H1 (cell line): ENCODE measurements around the gene PTPRG. TPM values are rescaled to one million over a fixed set of nuclear protein-coding genes. Genes with fewer than 3 reads are reported as not detected.

Experiments used
- CTCF ChIA-PET: fragments of 300-600 bp; sonication (Branson Sonifier 250); formaldehyde crosslinking; loops from one replicate; lab custom pipeline; 2021; ENCODE audit not compliant: partially characterized antibody; lab: Charles Lee
- POLR2A ChIA-PET: fragments of 300-600 bp; sonication (Branson Sonifier 250); formaldehyde crosslinking; loops from one replicate; lab custom pipeline; 2021; ENCODE audit warnings: inconsistent platforms; ENCODE audit not compliant: partially characterized antibody; lab: Charles Lee
- DNase-seq, 2 experiments: peaks; one replicate each; pipeline versions ENCODE4 v3.0.0 to v3.0.0-alpha.2; 2010 to 2022; ENCODE audit warnings: low spot score in 2 of 2, low read depth in 1 of 2, mixed read lengths in 1 of 2
- FAIRE-seq: peaks from 2 replicates; lab custom pipeline; 2011; peaks lifted over from hg19 to GRCh38; lab: Jason Lieb, UNC
- H2AFZ ChIP-seq: 2 replicates; pipeline ENCODE4 v1.8.1; 2012; ENCODE audit warnings: low read length, inconsistent platforms
- H2AK5ac ChIP-seq: 2 replicates; pipeline ENCODE4 v1.6.1; 2013; ENCODE audit warnings: low read depth, low read length
- H2BK120ac ChIP-seq: replicated peaks from 2 replicates; pipeline ENCODE3; 2013; ENCODE audit warnings: low read depth, low read length, inconsistent platforms
- H2BK12ac ChIP-seq: 2 replicates; pipeline ENCODE4 v1.6.1; 2013; ENCODE audit warnings: low read depth, low read length
- H2BK15ac ChIP-seq: 2 replicates; pipeline ENCODE4 v1.6.1; 2013; ENCODE audit warnings: low read length
- H2BK20ac ChIP-seq: 2 replicates; pipeline ENCODE4 v1.6.1; 2013; ENCODE audit warnings: low read length
- H2BK5ac ChIP-seq: 2 replicates; pipeline ENCODE4 v1.6.1; 2013; ENCODE audit warnings: low read depth, low read length
- H3K14ac ChIP-seq: 2 replicates; pipeline ENCODE4 v1.6.1; 2013; ENCODE audit warnings: inconsistent platforms; ENCODE audit not compliant: insufficient read length
- H3K18ac ChIP-seq: 2 replicates; pipeline ENCODE4 v1.6.1; 2013; ENCODE audit warnings: low read length; ENCODE audit errors: extremely low read depth
- H3K23ac ChIP-seq: 2 replicates; pipeline ENCODE4 v1.6.1; 2013; ENCODE audit warnings: inconsistent platforms; ENCODE audit not compliant: insufficient read length
- H3K23me2 ChIP-seq: 2 replicates; pipeline ENCODE4 v1.6.1; 2013; ENCODE audit warnings: low read depth, low read length
- H3K27ac ChIP-seq: 2 replicates; pipeline ENCODE4 v1.6.1; 2011; ENCODE audit warnings: low read depth, low read length, inconsistent platforms
- H3K27me3 ChIP-seq, 4 experiments: replicated peaks in 1 of 4; 1 replicate in 1 of 4; 2 replicates in 3 of 4; pipeline versions ENCODE4 v1.6.1 to v1.8.1; 2011 to 2013; ENCODE audit warnings: low read length in 3 of 4, mild to moderate bottlenecking in 3 of 4, inconsistent platforms in 2 of 4, mixed read lengths in 2 of 4, moderate library complexity in 1 of 4; ENCODE audit not compliant: control insufficient read depth in 3 of 4, insufficient read depth in 3 of 4; ENCODE audit errors: extremely low read depth in 1 of 4
- H3K36me3 ChIP-seq, 4 experiments: 2 replicates each; pipeline versions ENCODE4 v1.6.1 to v1.8.1; 2011 to 2013; ENCODE audit warnings: mild to moderate bottlenecking in 4 of 4, low read length in 3 of 4, moderate library complexity in 2 of 4, control low read depth in 1 of 4, inconsistent platforms in 1 of 4; ENCODE audit not compliant: insufficient read depth in 4 of 4, control insufficient read depth in 2 of 4
- H3K4ac ChIP-seq: replicated peaks from 2 replicates; pipeline ENCODE3; 2013; ENCODE audit warnings: low read length, low read depth, mixed read lengths, inconsistent platforms; ENCODE audit not compliant: insufficient read length
- H3K4me1 ChIP-seq, 4 experiments: replicated peaks in 1 of 4; 1 replicate in 1 of 4; 2 replicates in 3 of 4; pipeline versions ENCODE4 v1.6.1 to v1.8.1; 2011 to 2013; ENCODE audit warnings: low read length in 3 of 4, inconsistent platforms in 2 of 4, mixed read lengths in 1 of 4; ENCODE audit not compliant: insufficient read depth in 4 of 4, control insufficient read depth in 3 of 4
- H3K4me2 ChIP-seq, 2 experiments: 2 replicates each; pipeline versions ENCODE4 v1.6.1 to v1.8.1; 2011 to 2013; ENCODE audit warnings: low read depth in 2 of 2, low read length in 2 of 2, control low read depth in 1 of 2, inconsistent platforms in 1 of 2, mild to moderate bottlenecking in 1 of 2; ENCODE audit not compliant: insufficient read depth in 1 of 2
- H3K4me3 ChIP-seq, 4 experiments: fragments of 200-600, 300-600 bp in 1 of 4; sonication (generic), shearing (Covaris generic), sonication (Bioruptor Twin) in 1 of 4; 2 replicates each; pipeline versions ENCODE4 v1.5.1 to v1.8.1; 2011 to 2016; ENCODE audit warnings: low read length in 4 of 4, low read depth in 3 of 4, control low read depth in 2 of 4, inconsistent platforms in 2 of 4, mild to moderate bottlenecking in 2 of 4, mixed read lengths in 1 of 4, moderate library complexity in 1 of 4; ENCODE audit not compliant: insufficient read depth in 2 of 4; ENCODE audit errors: extremely low read depth in 1 of 4
- H3K56ac ChIP-seq: replicated peaks from 2 replicates; pipeline ENCODE3; 2013; ENCODE audit warnings: low read depth, mild to moderate bottlenecking, mixed read lengths, low read length, inconsistent platforms; ENCODE audit not compliant: insufficient read length
- H3K79me1 ChIP-seq: 2 replicates; pipeline ENCODE4 v1.6.1; 2013; ENCODE audit warnings: low read depth, low read length, control low read depth
- H3K79me2 ChIP-seq, 2 experiments: 2 replicates each; pipeline versions ENCODE4 v1.6.1 to v1.8.1; 2012 to 2013; ENCODE audit warnings: low read length in 2 of 2, mild to moderate bottlenecking in 2 of 2, inconsistent platforms in 1 of 2; ENCODE audit not compliant: insufficient read depth in 2 of 2, control insufficient read depth in 1 of 2
- H3K9ac ChIP-seq, 4 experiments: replicated peaks in 1 of 4; 1 replicate in 1 of 4; 2 replicates in 3 of 4; pipeline versions ENCODE4 v1.6.1 to v1.8.1; 2011 to 2013; ENCODE audit warnings: low read depth in 3 of 4, low read length in 3 of 4, control low read depth in 2 of 4, mild to moderate bottlenecking in 2 of 4, moderate library complexity in 2 of 4, inconsistent platforms in 1 of 4; ENCODE audit errors: extremely low read depth in 1 of 4
- H3K9me3 ChIP-seq, 2 experiments: 2 replicates each; pipeline versions ENCODE4 v1.6.1 to v1.8.1; 2012 to 2013; ENCODE audit warnings: mild to moderate bottlenecking in 2 of 2, moderate library complexity in 2 of 2, control low read depth in 1 of 2, inconsistent platforms in 1 of 2, low read depth in 1 of 2, low read length in 1 of 2, mixed read lengths in 1 of 2; ENCODE audit not compliant: insufficient read depth in 2 of 2
- H4K20me1 ChIP-seq, 2 experiments: replicated peaks in 1 of 2; 2 replicates each; pipeline versions ENCODE3 to v1.8.1; 2011 to 2013; ENCODE audit warnings: inconsistent platforms in 2 of 2, low read length in 2 of 2, mild to moderate bottlenecking in 1 of 2; ENCODE audit not compliant: insufficient read depth in 2 of 2, control insufficient read depth in 1 of 2
- H4K5ac ChIP-seq: 2 replicates; pipeline ENCODE4 v1.6.1; 2013; ENCODE audit warnings: low read length, low read depth, mixed read lengths, inconsistent platforms; ENCODE audit not compliant: insufficient read length
- H4K8ac ChIP-seq: 2 replicates; pipeline ENCODE4 v1.8.0; 2013; ENCODE audit warnings: mild to moderate bottlenecking, moderate library complexity, low read length, inconsistent platforms; ENCODE audit not compliant: insufficient read depth; ENCODE audit errors: extremely low read depth
- H4K91ac ChIP-seq: replicated peaks from 2 replicates; pipeline ENCODE3; 2013; ENCODE audit warnings: low read length, mixed read lengths, inconsistent platforms; ENCODE audit not compliant: insufficient read length
- ASH2L ChIP-seq: fragments of 200-600, 300-600 bp; sonication (generic); IDR thresholded peaks from one replicate; pipeline ENCODE4 v1.7.1; 2017; ENCODE audit warnings: low read length
- BACH1 ChIP-seq: IDR thresholded peaks from 2 replicates; pipeline ENCODE4 v1.6.1; 2012; ENCODE audit warnings: low read length, improper control_type of control experiment
- EP300 ChIP-seq, 2 experiments: IDR thresholded peaks; 1 replicate in 1 of 2; 2 replicates in 1 of 2; pipeline ENCODE4 v1.6.1; 2011 to 2012; ENCODE audit warnings: low read depth in 2 of 2, low read length in 2 of 2, mild to moderate bottlenecking in 2 of 2, borderline replicate concordance in 1 of 2, inconsistent platforms in 1 of 2, moderate library complexity in 1 of 2
- HDAC2 ChIP-seq, 2 experiments: fragments of 300-600 bp in 1 of 2; sonication (generic) in 1 of 2; IDR thresholded peaks; 2 replicates each; pipeline ENCODE4 v1.6.1; 2011 to 2012; ENCODE audit warnings: low read depth in 2 of 2, low read length in 2 of 2, mild to moderate bottlenecking in 2 of 2, moderate library complexity in 2 of 2, borderline replicate concordance in 1 of 2, inconsistent platforms in 1 of 2
- JUND ChIP-seq: IDR thresholded peaks from 2 replicates; pipeline ENCODE4 v1.6.1; 2011; ENCODE audit warnings: mild to moderate bottlenecking, improper control_type of control experiment, low read length
- KDM4A ChIP-seq: IDR thresholded peaks from one replicate; pipeline ENCODE4 v1.7.1; 2012; ENCODE audit warnings: low read depth, mild to moderate bottlenecking, moderate library complexity, low read length, inconsistent platforms; ENCODE audit not compliant: severe bottlenecking
- NRF1 ChIP-seq: IDR thresholded peaks from 2 replicates; pipeline ENCODE4 v1.6.1; 2011; ENCODE audit warnings: mild to moderate bottlenecking, low read depth, low read length, improper control_type of control experiment
- SP1 ChIP-seq: IDR thresholded peaks from 2 replicates; pipeline ENCODE4 v1.6.1; 2011; ENCODE audit warnings: low read depth, low read length
- SP2 ChIP-seq: IDR thresholded peaks from 2 replicates; pipeline ENCODE4 v1.6.1; 2012; ENCODE audit warnings: mild to moderate bottlenecking, low read length, inconsistent platforms
- SUZ12 ChIP-seq: fragments of 200-600 bp; sonication (generic); IDR thresholded peaks from 2 replicates; pipeline ENCODE4 v1.6.1; 2012; ENCODE audit warnings: mild to moderate bottlenecking, inconsistent platforms, low read length, moderate library complexity, mixed read lengths
- TAF1 ChIP-seq: IDR thresholded peaks from 2 replicates; pipeline ENCODE4 v1.6.1; 2011; ENCODE audit warnings: mild to moderate bottlenecking, low read depth, low read length
- TCF12 ChIP-seq: IDR thresholded peaks from 2 replicates; pipeline ENCODE4 v1.6.1; 2011; ENCODE audit warnings: low read depth, mild to moderate bottlenecking, low read length
- ZNF274 ChIP-seq: IDR thresholded peaks from 2 replicates; pipeline ENCODE4 v1.7.0; 2012; ENCODE audit warnings: low read length, borderline replicate concordance; ENCODE audit errors: extremely low read depth
- WGBS, 2 experiments: shearing (Covaris generic) in 1 of 2; methylation state at CpG; one replicate each; pipeline versions ENCODE4 v1.1.6 to v1.1.7; 2013 to 2015; ENCODE audit warnings: low lambda C conversion rate in 2 of 2, mixed read lengths in 2 of 2, inconsistent platforms in 1 of 2, low coverage in 1 of 2, missing lambda C conversion rate in 1 of 2; ENCODE audit not compliant: insufficient replicate concordance in 2 of 2, insufficient coverage in 1 of 2, insufficient read length in 1 of 2; ENCODE audit errors: extremely low coverage in 1 of 2, missing lambda C conversion rate in 1 of 2; 5-methylcytosine and 5-hydroxymethylcytosine counted together
- polyA plus RNA-seq, 7 experiments: library from polyadenylated mRNA; depleted of rRNA in 3 of 7; stranded (reverse) in 5 of 7; unstranded in 2 of 7; fragments of >200 nt in 5 of 7; fragments of 200-250 nt in 2 of 7; gene quantifications; 1 replicate in 5 of 7; 2 replicates in 1 of 7; 4 replicates in 1 of 7; pipeline versions ENCODE4 v1.2.1 to v1.2.3, GENCODE V29; 2011 to 2013; ENCODE audit warnings: missing spikeins in 2 of 7, mixed read lengths in 2 of 7
- total RNA-seq: library from RNA; stranded (reverse); fragmentation: NEBNext Ultra II Directional; extraction: Animal tissue kit (Norgen Biotek cat#: 25700); gene quantifications from 2 replicates; pipeline ENCODE4 v1.2.1, GENCODE V29; 2021
- TF ChIP-seq, protein P1 (sequence below): IDR thresholded peaks from 2 replicates; pipeline ENCODE4 v1.6.1; 2012; ENCODE audit warnings: inconsistent platforms

Gene PTPRG
- total and polyA plus RNA-seq, 2 of the 8 experiments (the other 6 are each of a cell fraction or from before 2014, with no cell fraction given), result 23.3 to 96.2 TPM

DNA sequence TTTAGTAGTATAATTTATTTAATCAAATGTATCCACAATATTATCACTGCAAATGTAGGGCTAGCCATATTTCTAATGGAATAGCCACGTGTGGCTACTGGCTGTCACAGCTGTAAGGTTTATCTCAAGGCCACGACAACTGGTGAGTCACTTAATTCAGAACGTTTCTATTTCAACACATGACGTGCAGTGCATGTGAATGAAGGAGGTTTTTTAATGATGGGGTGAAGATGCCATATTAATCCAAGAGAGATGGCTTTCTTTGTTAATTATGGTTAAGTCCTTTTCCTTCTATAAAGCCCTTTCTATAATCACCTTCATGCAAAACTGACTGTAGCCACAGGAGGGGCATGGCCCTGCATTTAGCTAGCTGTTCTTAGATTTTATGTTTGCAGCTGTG, 600.0 kb downstream of the PTPRG start:
- Histone ChIP-seq H2BK12ac (no peak overlapping the region), H2BK5ac (no peak overlapping the region), H2BK15ac (no peak overlapping the region), H3K27me3 (no peaks in the 10 kb centered on the region), H4K8ac (no peak overlapping the region), H3K9me3 (no peaks in the 10 kb centered on the region), H3K79me1 (no peaks in the 10 kb centered on the region), H2BK120ac (no peak overlapping the region), H3K36me3 (peaks cover 0 to 8% (median 4%) of the 10 kb centered on the region in 4 experiments; a peak in 4 of 8 replicates), H3K4me1 (peaks cover 0 to 3% (median 0%) of the 10 kb centered on the region in 4 experiments; a peak in 1 of 7 replicates), H3K18ac (no peak overlapping the region), H3K4me3 (no peak overlapping the region), H3K4me2 (no peak overlapping the region), H3K9ac (no peak overlapping the region), H2AK5ac (no peak overlapping the region), H4K5ac (no peak overlapping the region), H4K91ac (no peak overlapping the region), H3K4ac (no peak overlapping the region), H4K20me1 (peaks cover 0 to 2% of the 10 kb centered on the region in 2 experiments), H2BK20ac (no peak overlapping the region), H2AFZ (no peak overlapping the region), H3K79me2 (no peaks in the 10 kb centered on the region), H3K23ac (no peak overlapping the region), H3K23me2 (no peaks in the 10 kb centered on the region), H3K56ac (no peak overlapping the region), H3K14ac (no peak overlapping the region), H3K27ac (no peak overlapping the region)
- 89% methylated on average over 4 of the region's 4 CpGs; no CpG with 5 or more reads in 1 of the 2 experiments for WGBS, 2 experiments
- FAIRE-seq (no peak), DNase-seq (no peak)
- CTCF ChIA-PET, result interaction anchor here (0.7 to 1.8 kb wide), 3 partner anchors 17 to 394 kb away, joined by 3 to 6 read pairs (median 3); no protein-coding TSS in a partner anchor
- POLR2A ChIA-PET, result no interaction called here
- no peak for TF ChIP-seq ZNF274
- no peak for TF ChIP-seq BACH1
- TF ChIP-seq TCF12, result no peak
- TF ChIP-seq SUZ12, result no peak
- no peak for TF ChIP-seq HDAC2 (IDR thresholded peaks at IDR 0.05; ENCODE audit: borderline replicate concordance in 1 of 2, low read depth in 2 of 2, low read length in 2 of 2)
- TF ChIP-seq KDM4A, result no peak
- no peak for TF ChIP-seq SP1
- TF ChIP-seq NRF1, result no peak
- no peak for TF ChIP-seq EP300 (IDR thresholded peaks at IDR 0.05; ENCODE audit: borderline replicate concordance in 1 of 2, low read depth in 2 of 2, low read length in 2 of 2)
- TF ChIP-seq, protein P1, sequence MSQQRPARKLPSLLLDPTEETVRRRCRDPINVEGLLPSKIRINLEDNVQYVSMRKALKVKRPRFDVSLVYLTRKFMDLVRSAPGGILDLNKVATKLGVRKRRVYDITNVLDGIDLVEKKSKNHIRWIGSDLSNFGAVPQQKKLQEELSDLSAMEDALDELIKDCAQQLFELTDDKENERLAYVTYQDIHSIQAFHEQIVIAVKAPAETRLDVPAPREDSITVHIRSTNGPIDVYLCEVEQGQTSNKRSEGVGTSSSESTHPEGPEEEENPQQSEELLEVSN, result no peak
- no peak for TF ChIP-seq SP2
- TF ChIP-seq TAF1, result no peak
- no peak for TF ChIP-seq JUND
- no peak for TF ChIP-seq ASH2L
